GM19328 (cell line): ENCODE data around the gene NLRP6.
A peak's percentile ranks its signal among the peaks of the same experiment; 100 is the strongest.
"Not testable (repeated sequence)": the region's sequence is repeated elsewhere in the genome, so short reads cannot be mapped to it uniquely, and the experiment has no call there.

Experiments used
- ATAC-seq: cut with Tn5 transposase; IDR thresholded peaks from one replicate; pipeline ENCODE4 v1.9.1; 2021; ENCODE audit warnings: mild to moderate bottlenecking, moderate library complexity; ENCODE audit not compliant: unreplicated experiment

Gene NLRP6

GRCh38 chr11:281486-282161 is 3.4 kb downstream of the NLRP6 start:
- no peak for ATAC-seq

DNA sequence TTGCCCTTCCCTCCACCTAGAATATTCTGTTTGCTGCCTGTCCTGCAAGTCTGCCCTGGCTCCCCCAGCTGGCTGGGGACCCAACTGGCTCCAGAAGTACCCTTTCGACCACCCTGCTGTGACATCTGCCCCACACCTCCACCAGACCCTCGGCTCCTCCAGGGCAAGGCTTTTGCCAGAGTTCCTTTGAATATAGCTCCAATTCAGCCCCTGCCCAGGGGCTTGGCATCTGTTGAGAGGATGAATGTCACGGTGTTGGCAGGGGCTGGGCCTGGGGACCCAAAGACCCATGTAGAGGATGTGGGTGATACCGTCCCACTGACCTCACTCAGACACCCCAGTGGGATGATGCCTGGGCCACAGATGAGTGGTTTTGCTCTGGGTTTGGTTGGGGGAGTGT is 4.0 kb downstream of the NLRP6 start:
- ATAC-seq: no peak

DNA sequence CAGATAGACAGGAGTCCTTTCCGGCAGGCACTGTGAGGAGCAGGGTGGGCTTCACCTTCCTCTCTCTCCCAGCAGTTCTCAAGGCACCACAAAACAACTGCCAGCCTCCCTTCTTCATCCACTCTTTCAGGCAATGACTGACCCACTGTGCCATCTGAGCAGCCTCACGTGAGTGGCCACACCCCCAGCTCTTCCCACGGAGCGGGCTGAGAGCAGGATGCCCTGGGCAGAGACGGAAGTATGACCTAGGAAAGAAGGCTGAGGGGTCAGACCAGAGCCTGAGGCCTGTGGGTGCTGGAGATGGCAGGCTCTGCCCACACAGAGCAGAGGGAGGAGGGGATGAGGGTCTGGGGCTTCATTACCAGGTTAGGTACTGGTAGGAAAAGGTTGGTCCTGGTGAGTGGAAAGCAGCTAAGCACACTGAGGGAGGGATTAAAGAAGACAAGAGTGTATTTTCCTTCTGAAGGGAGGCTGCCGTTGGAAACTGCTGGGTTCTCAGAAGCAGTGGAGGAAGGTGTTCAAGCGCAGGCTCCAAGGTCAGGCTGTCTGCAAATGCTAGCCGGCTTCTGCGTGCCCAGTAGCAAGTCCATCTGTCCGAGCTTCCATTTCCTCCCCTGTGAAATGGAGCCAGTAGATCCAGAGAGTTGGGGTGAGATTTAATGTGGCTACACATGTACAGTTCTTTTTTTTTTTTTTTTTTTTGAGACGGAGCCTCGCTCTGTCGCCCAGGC is 4.6 kb downstream of the NLRP6 start:
- no peak for ATAC-seq

- ATAC-seq: no peak
Observed at GRCh38 chr11:283405-284104, 5.3 kb downstream of the NLRP6 start.

DNA sequence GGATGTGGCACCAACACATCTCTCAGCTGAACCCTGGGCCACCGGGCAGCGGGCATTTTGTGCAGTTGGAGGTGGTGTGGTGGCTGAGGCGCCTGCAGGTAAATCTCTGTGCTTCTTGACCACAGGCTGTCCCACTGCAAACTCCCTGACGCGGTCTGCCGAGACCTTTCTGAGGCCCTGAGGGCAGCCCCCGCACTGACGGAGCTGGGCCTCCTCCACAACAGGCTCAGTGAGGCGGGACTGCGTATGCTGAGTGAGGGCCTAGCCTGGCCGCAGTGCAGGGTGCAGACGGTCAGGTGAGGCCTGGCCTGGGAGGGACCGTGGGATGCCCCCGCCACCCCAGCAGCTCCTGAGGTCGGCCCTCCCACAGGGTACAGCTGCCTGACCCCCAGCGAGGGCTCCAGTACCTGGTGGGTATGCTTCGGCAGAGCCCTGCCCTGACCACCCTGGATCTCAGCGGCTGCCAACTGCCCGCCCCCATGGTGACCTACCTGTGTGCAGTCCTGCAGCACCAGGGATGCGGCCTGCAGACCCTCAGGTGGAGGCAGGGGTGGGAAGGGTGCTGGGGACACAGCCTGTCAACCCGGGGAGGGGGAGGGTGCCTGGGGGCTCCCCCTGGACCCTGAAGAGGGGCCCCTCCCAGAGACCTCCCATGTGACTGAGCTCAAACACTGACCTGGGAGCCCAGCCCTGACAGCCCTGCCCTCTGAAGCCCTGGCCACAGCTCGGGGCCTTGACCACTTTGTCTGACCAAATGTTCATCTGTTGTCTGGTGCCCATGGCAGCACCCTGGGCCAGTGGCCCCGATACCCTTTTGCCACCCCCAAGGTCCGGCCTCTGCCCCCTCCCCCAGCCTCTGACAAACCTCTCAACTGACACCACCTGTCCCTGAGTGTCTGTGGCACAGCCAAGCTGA is 6.2 kb downstream of the NLRP6 start:
- no peak for ATAC-seq

- no peak for ATAC-seq
Observed at GRCh38 chr11:285021-285893, 7.0 kb downstream of the NLRP6 start.

DNA sequence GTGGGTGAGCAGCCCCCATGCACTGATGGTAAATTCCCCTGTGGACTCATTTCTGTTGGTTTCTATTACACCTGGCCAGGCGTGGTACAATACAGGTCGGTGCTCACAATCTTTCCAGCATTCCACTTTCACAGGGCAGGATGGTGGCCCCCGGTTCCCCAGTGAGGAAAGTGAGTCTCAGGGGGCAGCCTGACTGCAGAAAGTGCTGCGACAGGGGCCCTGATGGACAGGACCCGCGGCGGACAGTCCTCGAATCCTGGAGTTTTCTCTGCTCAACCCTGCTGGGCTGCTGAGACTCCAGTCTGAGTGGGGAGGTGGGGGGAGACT is 7.7 kb downstream of the NLRP6 start:
- ATAC-seq: no peak

- ATAC-seq: not testable (repeated sequence)
Observed at GRCh38 chr11:286977-287820, 9.0 kb downstream of the NLRP6 start.

DNA sequence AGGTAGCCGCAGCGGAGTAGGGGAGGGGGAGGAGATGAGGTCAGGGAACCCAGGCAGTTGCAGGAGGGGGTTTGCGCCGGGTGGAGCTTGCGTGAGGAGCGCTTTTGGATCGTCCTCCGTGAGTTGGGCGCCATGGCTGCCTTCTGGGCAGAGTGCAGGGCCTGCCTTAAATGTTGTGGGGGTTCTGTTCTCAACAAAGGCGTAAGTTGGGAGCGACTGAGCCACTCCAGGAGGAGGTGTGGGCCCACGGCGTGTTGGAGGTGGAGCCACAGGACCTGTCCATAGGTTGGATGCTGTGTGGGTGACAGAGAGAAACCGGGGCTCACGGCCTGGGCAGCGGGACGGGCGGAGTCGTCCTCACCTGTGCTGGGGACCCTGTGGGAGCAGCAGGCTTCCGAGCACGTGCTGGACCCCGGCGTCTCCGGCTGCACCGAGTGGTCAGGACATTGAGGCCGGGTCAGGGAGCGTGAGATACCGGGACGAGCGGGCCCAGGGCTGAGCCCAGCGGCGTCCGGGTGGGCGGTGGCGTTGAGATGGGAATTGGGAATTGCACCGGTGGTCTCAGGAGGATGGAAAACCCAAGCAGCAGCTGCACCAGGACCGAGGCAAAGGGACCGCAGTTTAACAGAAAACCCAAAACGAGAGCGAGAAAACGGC is 9.7 kb downstream of the NLRP6 start:
- ATAC-seq: no peak

DNA sequence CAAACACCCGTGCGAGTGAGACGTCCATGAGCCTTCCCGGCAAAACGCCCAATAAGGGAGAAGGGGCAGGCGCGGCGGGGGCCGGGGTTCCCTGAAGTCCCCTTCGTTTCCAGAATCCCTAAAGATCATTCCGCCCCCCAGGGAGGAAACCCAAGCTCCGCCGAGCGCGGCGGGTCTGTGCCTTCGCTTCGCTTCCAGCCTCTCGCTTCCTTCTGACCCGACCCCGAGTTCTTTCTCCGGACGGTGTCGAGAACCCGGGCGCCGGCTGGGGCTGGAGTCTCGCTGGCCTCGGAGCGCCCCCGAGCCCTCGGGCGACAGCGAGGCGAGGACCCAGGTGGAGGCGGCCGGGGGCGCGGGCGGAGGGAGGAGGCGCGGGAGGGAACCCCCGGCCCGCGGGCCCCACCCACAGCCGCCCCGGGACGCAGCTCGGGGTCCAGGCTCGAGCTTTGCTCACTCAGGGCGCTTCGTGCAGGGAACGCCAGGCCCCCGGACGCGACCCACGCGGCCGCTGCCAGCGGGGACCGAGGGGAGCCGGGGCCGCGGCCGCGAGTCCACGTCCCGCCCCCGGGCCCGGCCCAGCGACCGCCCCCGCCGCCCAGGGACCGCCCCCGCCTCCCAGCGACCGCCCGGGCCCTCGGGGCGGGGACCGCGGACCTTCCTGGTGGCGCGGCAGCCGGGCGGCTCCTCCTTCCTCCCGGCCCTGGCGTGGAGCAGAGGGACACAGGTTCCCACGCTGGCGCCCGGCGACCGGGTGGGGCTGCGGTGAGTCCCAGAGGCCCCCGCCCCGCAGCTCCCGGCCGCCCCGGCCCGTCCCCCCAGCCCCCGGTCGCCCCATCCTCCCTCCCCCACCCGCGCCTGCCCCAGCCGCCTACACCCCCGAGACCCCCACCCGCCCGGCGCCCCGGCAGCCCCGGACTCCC is 10.5 kb downstream of the NLRP6 start, which contains the start of gene PGGHG:
Gene PGGHG (plus strand): TSS at position 649 of the 920 bp plus-strand sequence. CDS start 691 bp downstream, outside the sequence.
- peak; percentile 58 for ATAC-seq

- ATAC-seq: no peak
Observed at GRCh38 chr11:289398-289711, 11.1 kb downstream of the NLRP6 start.

- ATAC-seq: no peak
Observed at GRCh38 chr11:289712-290620, 11.8 kb downstream of the NLRP6 start.

DNA sequence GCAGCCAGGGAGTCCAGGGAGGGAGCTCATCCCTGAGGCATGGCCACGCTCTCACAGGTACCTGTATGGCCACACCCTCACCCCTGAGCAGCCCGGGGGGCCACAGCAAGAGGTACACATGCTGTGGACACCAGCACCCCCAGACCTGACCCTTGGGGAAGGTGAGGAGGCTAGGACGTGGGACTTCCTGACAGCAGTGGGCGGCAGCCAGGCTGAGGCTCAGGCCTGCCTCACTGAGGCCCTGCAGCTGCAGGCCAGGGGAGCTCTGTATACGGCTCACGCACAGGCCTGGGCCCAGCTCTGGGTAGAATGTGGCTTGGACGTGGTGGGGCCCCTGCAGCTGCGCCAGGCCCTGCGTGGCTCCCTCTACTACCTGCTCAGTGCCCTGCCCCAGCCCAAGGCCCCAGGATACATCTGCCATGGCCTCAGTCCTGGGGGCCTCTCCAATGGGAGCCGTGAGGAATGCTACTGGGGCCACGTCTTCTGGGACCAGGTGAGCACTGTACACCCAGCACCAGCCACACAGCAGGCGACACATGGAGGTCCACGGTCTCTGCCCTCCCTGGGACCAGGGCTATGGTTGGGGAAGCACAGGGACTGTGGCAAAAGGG is 12.5 kb downstream of the NLRP6 start:
- no peak for ATAC-seq

- no peak for ATAC-seq
Observed at GRCh38 chr11:291281-292210, 13.3 kb downstream of the NLRP6 start.
